K562 (cell line): Measurements from ENCODE around the gene DYNLT2B.

Experiments used
- BRD4 ChIP-seq: fragments of 200-600 bp; sonication (generic); IDR thresholded peaks from 2 replicates; pipeline ENCODE4 v1.6.1; 2017; ENCODE audit warnings: inconsistent platforms
- MAZ ChIP-seq, 2 experiments: fragments of 450-650 bp in 1 of 2; sonication (generic) in 1 of 2; formaldehyde crosslinking; IDR thresholded peaks in 1 of 2; conservative IDR thresholded peaks in 1 of 2; 2 replicates each; pipeline versions ENCODE4 v1.4.0 to v1.5.0; 2020; ENCODE audit warnings: mild to moderate bottlenecking in 1 of 2, missing genetic modification reagents in 1 of 2
- POLR2A ChIP-seq: fragments of 450-650 bp; conservative IDR thresholded peaks from 2 replicates; pipeline ENCODE4 v1.6.1; 2016
- SMAD2 ChIP-seq: fragments of 150-350 bp; IDR thresholded peaks from 2 replicates; pipeline ENCODE4 v1.6.1; 2014; ENCODE audit warnings: low read depth, mild to moderate bottlenecking, low read length
- STAT5B ChIP-seq: fragments of 250-450 bp; sonication (Bioruptor Pico); IDR thresholded peaks from 2 replicates; pipeline ENCODE4 v1.8.0; 2021; ENCODE audit warnings: mild to moderate bottlenecking, inconsistent platforms
- ZNF23 ChIP-seq: fragments of 250-450 bp; sonication (Bioruptor Pico); IDR thresholded peaks from 2 replicates; pipeline ENCODE4 v1.4.0; 2020; ENCODE audit warnings: mild to moderate bottlenecking
- TF ChIP-seq, protein P1 (sequence below): fragments of 250-450 bp; sonication (Bioruptor Pico); IDR thresholded peaks from 2 replicates; pipeline ENCODE4 v1.5.0; 2020; ENCODE audit warnings: mild to moderate bottlenecking, borderline replicate concordance
- TF ChIP-seq, protein P2 (sequence below): sonication (generic); formaldehyde crosslinking; IDR thresholded peaks from 2 replicates; pipeline ENCODE4 v1.8.0; 2022; ENCODE audit warnings: missing genetic modification reagents, mild to moderate bottlenecking, borderline replicate concordance

DNA sequence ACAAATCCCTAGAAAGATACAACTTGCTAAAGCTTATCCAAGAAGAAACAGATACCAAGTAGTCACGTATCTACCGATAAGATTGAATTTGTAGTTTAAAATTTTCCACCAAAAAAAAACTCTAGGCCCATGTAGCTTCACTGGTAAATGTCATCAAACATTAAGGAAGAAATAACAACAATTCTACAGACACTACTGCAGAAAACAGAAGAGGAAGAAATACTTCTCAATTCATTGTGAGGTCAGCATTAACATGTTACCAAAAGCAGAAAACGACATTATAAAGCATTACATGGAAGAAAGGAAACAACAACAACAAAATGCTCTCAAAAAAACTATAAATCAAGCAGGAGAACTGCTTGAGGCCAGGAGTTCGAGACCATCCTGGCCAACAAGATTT is 47.7 kb upstream of the DYNLT2B start:
- TF ChIP-seq, protein P1, sequence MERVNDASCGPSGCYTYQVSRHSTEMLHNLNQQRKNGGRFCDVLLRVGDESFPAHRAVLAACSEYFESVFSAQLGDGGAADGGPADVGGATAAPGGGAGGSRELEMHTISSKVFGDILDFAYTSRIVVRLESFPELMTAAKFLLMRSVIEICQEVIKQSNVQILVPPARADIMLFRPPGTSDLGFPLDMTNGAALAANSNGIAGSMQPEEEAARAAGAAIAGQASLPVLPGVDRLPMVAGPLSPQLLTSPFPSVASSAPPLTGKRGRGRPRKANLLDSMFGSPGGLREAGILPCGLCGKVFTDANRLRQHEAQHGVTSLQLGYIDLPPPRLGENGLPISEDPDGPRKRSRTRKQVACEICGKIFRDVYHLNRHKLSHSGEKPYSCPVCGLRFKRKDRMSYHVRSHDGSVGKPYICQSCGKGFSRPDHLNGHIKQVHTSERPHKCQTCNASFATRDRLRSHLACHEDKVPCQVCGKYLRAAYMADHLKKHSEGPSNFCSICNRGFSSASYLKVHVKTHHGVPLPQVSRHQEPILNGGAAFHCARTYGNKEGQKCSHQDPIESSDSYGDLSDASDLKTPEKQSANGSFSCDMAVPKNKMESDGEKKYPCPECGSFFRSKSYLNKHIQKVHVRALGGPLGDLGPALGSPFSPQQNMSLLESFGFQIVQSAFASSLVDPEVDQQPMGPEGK (CRISPR knock-in tag) = no peak
- TF ChIP-seq SMAD2 (no peak), ZNF23 (CRISPR knock-in tag) (no peak), MAZ (CRISPR knock-in tag; conservative IDR thresholded peaks at IDR 0.05 in 1 of 2, IDR thresholded peaks at IDR 0.05 in 1 of 2) (no peak), BRD4 (no peak), STAT5B (CRISPR knock-in tag) (no peak), POLR2A (no peak)
- TF ChIP-seq, protein P2, sequence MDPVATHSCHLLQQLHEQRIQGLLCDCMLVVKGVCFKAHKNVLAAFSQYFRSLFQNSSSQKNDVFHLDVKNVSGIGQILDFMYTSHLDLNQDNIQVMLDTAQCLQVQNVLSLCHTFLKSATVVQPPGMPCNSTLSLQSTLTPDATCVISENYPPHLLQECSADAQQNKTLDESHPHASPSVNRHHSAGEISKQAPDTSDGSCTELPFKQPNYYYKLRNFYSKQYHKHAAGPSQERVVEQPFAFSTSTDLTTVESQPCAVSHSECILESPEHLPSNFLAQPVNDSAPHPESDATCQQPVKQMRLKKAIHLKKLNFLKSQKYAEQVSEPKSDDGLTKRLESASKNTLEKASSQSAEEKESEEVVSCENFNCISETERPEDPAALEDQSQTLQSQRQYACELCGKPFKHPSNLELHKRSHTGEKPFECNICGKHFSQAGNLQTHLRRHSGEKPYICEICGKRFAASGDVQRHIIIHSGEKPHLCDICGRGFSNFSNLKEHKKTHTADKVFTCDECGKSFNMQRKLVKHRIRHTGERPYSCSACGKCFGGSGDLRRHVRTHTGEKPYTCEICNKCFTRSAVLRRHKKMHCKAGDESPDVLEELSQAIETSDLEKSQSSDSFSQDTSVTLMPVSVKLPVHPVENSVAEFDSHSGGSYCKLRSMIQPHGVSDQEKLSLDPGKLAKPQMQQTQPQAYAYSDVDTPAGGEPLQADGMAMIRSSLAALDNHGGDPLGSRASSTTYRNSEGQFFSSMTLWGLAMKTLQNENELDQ (CRISPR knock-in tag) = no peak
